ENCODE measurements around the gene C9orf153. TPM values are rescaled to one million over a fixed set of nuclear protein-coding genes. Genes with fewer than 3 reads are reported as not detected.

C9orf153 gene
- polyA plus RNA-seq, 1 of the 3 experiments (the other 2 are of a cell fraction) = 0.03 TPM

GRCh38 chr9:86181379-86182315 is 77.8 kb downstream of the C9orf153 start:
- no peak for TF ChIP-seq EZH2phosphoT487 (IDR thresholded peaks at IDR 0.05; ENCODE audit: borderline replicate concordance, low read depth)
- no peak for TF ChIP-seq RXRA (IDR thresholded peaks at IDR 0.05; ENCODE audit: borderline replicate concordance, low read depth)
- no peak for TF ChIP-seq TEAD4 (IDR thresholded peaks at IDR 0.05; ENCODE audit: borderline replicate concordance, insufficient read depth)
- TF ChIP-seq JUND (IDR thresholded peaks at IDR 0.05) = no peak
- 65% methylated on average over 3 of the region's 3 CpGs for WGBS (ENCODE audit: low lambda C conversion rate)
- no peaks in the 10 kb centered on the region for H3K9me2 ChIP-seq

GRCh38 chr9:86178503-86178902 is 81.0 kb downstream of the C9orf153 start:
- no peak overlapping the region for H3K4me3 ChIP-seq (ENCODE audit: low read depth in 2 of 2, low read length in 1 of 2)
- H3K36me3 ChIP-seq (replicated peaks in 1 of 2; ENCODE audit: control insufficient read depth in 1 of 2, insufficient read depth in 2 of 2, low read length in 1 of 2) = no peaks in the 10 kb centered on the region
- H3K9ac ChIP-seq = no peak overlapping the region
- no peak for DNase-seq
- H3K27ac ChIP-seq (ENCODE audit: low read depth in 2 of 2, low read length in 1 of 2) = no peak overlapping the region
- no peak overlapping the region for H3K4me2 ChIP-seq
- H3K9me3 ChIP-seq = no peaks in the 10 kb centered on the region
- ChIA-PET CTCF (no interaction called here), POLR2A (no interaction called here)
- no peaks in the 10 kb centered on the region; the same call in 1 of the 2 replicates for H3K79me2 ChIP-seq (ENCODE audit: insufficient read depth)
- H3F3A ChIP-seq (replicated peaks; ENCODE audit: insufficient read depth) = no peaks in the 10 kb centered on the region
- H2AFZ ChIP-seq (ENCODE audit: low read depth) = no peak overlapping the region
- H3K27me3 ChIP-seq (ENCODE audit: insufficient read depth) = no peaks in the 10 kb centered on the region
- WGBS (ENCODE audit: low lambda C conversion rate) = 72% methylated on average over 5 of the region's 5 CpGs
- TF ChIP-seq RFX5 (IDR thresholded peaks at IDR 0.05; ENCODE audit: low read length) (no peak), USF1 (IDR thresholded peaks at IDR 0.05; ENCODE audit: borderline replicate concordance, low read depth) (no peak), TEAD4 (IDR thresholded peaks at IDR 0.05; ENCODE audit: borderline replicate concordance, insufficient read depth) (no peak), RCOR1 (IDR thresholded peaks at IDR 0.05; ENCODE audit: low read length) (no peak), FOXJ3 (CRISPR knock-in tag; IDR thresholded peaks at IDR 0.05) (no peak), MXI1 (IDR thresholded peaks at IDR 0.05; ENCODE audit: low read depth, low read length) (no peak)
- H3K9me2 ChIP-seq = no peaks in the 10 kb centered on the region
- H4K20me1 ChIP-seq (ENCODE audit: insufficient read depth) = no peaks in the 10 kb centered on the region
- H3K4me1 ChIP-seq (ENCODE audit: control insufficient read depth in 1 of 2, insufficient read depth in 2 of 2, low read depth in 1 of 2, low read length in 1 of 2) = peaks cover 0 to 9% of the 10 kb centered on the region in 2 experiments; a peak in 1 of 4 replicates

More at GRCh38 chr9:86181379-86182315, 77.8 kb downstream of the C9orf153 start:
- Histone ChIP-seq H3F3A (replicated peaks; ENCODE audit: insufficient read depth) (no peaks in the 10 kb centered on the region), H3K4me3 (ENCODE audit: low read depth in 2 of 2, low read length in 1 of 2) (no peak overlapping the region), H3K9ac (no peak overlapping the region), H3K4me1 (ENCODE audit: control insufficient read depth in 1 of 2, insufficient read depth in 2 of 2, low read depth in 1 of 2, low read length in 1 of 2) (peaks cover 0 to under 1% of the 10 kb centered on the region in 2 experiments; a peak in 1 of 4 replicates), H3K79me2 (ENCODE audit: insufficient read depth) (no peaks in the 10 kb centered on the region; the same call in 1 of the 2 replicates), H3K36me3 (replicated peaks in 1 of 2; ENCODE audit: control insufficient read depth in 1 of 2, insufficient read depth in 2 of 2, low read length in 1 of 2) (no peaks in the 10 kb centered on the region), H2AFZ (ENCODE audit: low read depth) (no peak overlapping the region), H3K9me3 (no peaks in the 10 kb centered on the region), H4K20me1 (ENCODE audit: insufficient read depth) (no peaks in the 10 kb centered on the region), H3K4me2 (no peak overlapping the region), H3K27me3 (ENCODE audit: insufficient read depth) (no peaks in the 10 kb centered on the region), H3K27ac (ENCODE audit: low read depth in 2 of 2, low read length in 1 of 2) (no peak overlapping the region)
- POLR2A ChIA-PET = no interaction called here
- DNase-seq = no peak
- CTCF ChIA-PET = interaction anchor here (1.9 kb wide), 1 partner anchor 21 kb away, joined by 5 read pairs; no protein-coding TSS in a partner anchor

GRCh38 chr9:86177995-86178394 is 81.5 kb downstream of the C9orf153 start:
- Histone ChIP-seq H3K36me3 (replicated peaks in 1 of 2; ENCODE audit: control insufficient read depth in 1 of 2, insufficient read depth in 2 of 2, low read length in 1 of 2) (no peaks in the 10 kb centered on the region), H3K27ac (ENCODE audit: low read depth in 2 of 2, low read length in 1 of 2) (no peak overlapping the region), H4K20me1 (ENCODE audit: insufficient read depth) (no peaks in the 10 kb centered on the region), H3K4me1 (ENCODE audit: control insufficient read depth in 1 of 2, insufficient read depth in 2 of 2, low read depth in 1 of 2, low read length in 1 of 2) (peaks cover 0 to 9% of the 10 kb centered on the region in 2 experiments; a peak in 1 of 4 replicates), H3K4me2 (no peak overlapping the region), H3K4me3 (ENCODE audit: low read depth in 2 of 2, low read length in 1 of 2) (no peak overlapping the region), H3K27me3 (ENCODE audit: insufficient read depth) (no peaks in the 10 kb centered on the region), H2AFZ (ENCODE audit: low read depth) (no peak overlapping the region), H3K9me2 (no peaks in the 10 kb centered on the region), H3K79me2 (ENCODE audit: insufficient read depth) (no peaks in the 10 kb centered on the region; the same call in 1 of the 2 replicates), H3K9me3 (no peaks in the 10 kb centered on the region), H3F3A (replicated peaks; ENCODE audit: insufficient read depth) (no peaks in the 10 kb centered on the region), H3K9ac (no peak overlapping the region)
- no peak for TF ChIP-seq YY1 (IDR thresholded peaks at IDR 0.05; ENCODE audit: low read depth)
- TF ChIP-seq RXRA (IDR thresholded peaks at IDR 0.05; ENCODE audit: borderline replicate concordance, low read depth) = no peak
- TF ChIP-seq USF1 (IDR thresholded peaks at IDR 0.05; ENCODE audit: borderline replicate concordance, low read depth) = no peak
- no peak for TF ChIP-seq RFX5 (IDR thresholded peaks at IDR 0.05; ENCODE audit: low read length)
- TF ChIP-seq PBX3 (IDR thresholded peaks at IDR 0.05) = no peak
- no peak for TF ChIP-seq GABPA (IDR thresholded peaks at IDR 0.05; ENCODE audit: low read depth)
- TF ChIP-seq FOXJ3 (CRISPR knock-in tag; IDR thresholded peaks at IDR 0.05) = no peak
- ChIA-PET CTCF (no interaction called here), POLR2A (no interaction called here)
- WGBS (ENCODE audit: low lambda C conversion rate) = 27% methylated on average over 1 of the region's 1 CpG
- no peak for DNase-seq
